ENCODE measurements around the gene GINS3.

The GINS3 gene

GRCh38 chr16:58426966-58427365 lies 34.7 kb downstream of the GINS3 start:
- no peak for DNase-seq

GRCh38 chr16:58428621-58429542 lies 36.6 kb downstream of the GINS3 start:
- no peak for DNase-seq

- no peak for DNase-seq
Measured at GRCh38 chr16:58430718-58431117, 38.4 kb downstream of the GINS3 start.

GRCh38 chr16:58433569-58433951 lies 41.3 kb downstream of the GINS3 start:
- DNase-seq = no peak

- DNase-seq = no peak
Measured at GRCh38 chr16:58435779-58436178, 43.5 kb downstream of the GINS3 start.

GRCh38 chr16:58440131-58440530 lies 47.9 kb downstream of the GINS3 start:
- no peak for DNase-seq

GRCh38 chr16:58442547-58442946 lies 50.3 kb downstream of the GINS3 start:
- DNase-seq = no peak

GRCh38 chr16:58443783-58444182 lies 51.5 kb downstream of the GINS3 start:
- no peak for DNase-seq

- no peak for DNase-seq
Measured at GRCh38 chr16:58444265-58444664, 52.0 kb downstream of the GINS3 start.

- no peak for DNase-seq
Measured at GRCh38 chr16:58448890-58449289, 56.6 kb downstream of the GINS3 start.

- no peak for DNase-seq
Measured at GRCh38 chr16:58449306-58449705, 57.0 kb downstream of the GINS3 start.

GRCh38 chr16:58449768-58450167 lies 57.5 kb downstream of the GINS3 start:
- no peak for DNase-seq

- DNase-seq = no peak
Measured at GRCh38 chr16:58450590-58450989, 58.3 kb downstream of the GINS3 start.

- DNase-seq = no peak
Measured at GRCh38 chr16:58451265-58451689, 59.0 kb downstream of the GINS3 start.

GRCh38 chr16:58451945-58452401 lies 59.7 kb downstream of the GINS3 start:
- DNase-seq = no peak

GRCh38 chr16:58452640-58453039 lies 60.4 kb downstream of the GINS3 start:
- DNase-seq = no peak

- DNase-seq = no peak
Measured at GRCh38 chr16:58454178-58454577, 61.9 kb downstream of the GINS3 start.

GRCh38 chr16:58454856-58455255 lies 62.6 kb downstream of the GINS3 start:
- no peak for DNase-seq
